Hematopoietic multipotent progenitor cell (in vitro differentiated cells): ENCODE measurements around the gene CHCHD10. TPM values are rescaled to one million over a fixed set of nuclear protein-coding genes. Genes with fewer than 3 reads are reported as not detected.

ENCODE experiments used
- total RNA-seq: library from RNA; depleted of rRNA; stranded (reverse); fragments of >200 nt; gene quantifications from one replicate; pipeline ENCODE4 v1.2.3, GENCODE V29; 2012

Gene CHCHD10
- total RNA-seq, 1 donor = 11.0 TPM

Other genes starting within 250 kb of the CHCHD10 start
- 203 TPM for gene IGLL1, start 187.7 kb downstream of the CHCHD10 start, total RNA-seq
- 0.54 TPM for gene DRICH1, start 135.7 kb downstream of the CHCHD10 start, total RNA-seq
- gene RGL4, start 77.0 kb downstream of the CHCHD10 start, total RNA-seq = 12.1 TPM
- 9.7 TPM for gene ZNF70, start 16.9 kb downstream of the CHCHD10 start, total RNA-seq
- 2.2 TPM for gene VPREB3, start 13.5 kb downstream of the CHCHD10 start, total RNA-seq
- 1.6 TPM for gene C22orf15, start 5.0 kb downstream of the CHCHD10 start, total RNA-seq
- gene MMP11, start 4.9 kb upstream of the CHCHD10 start, total RNA-seq = 3.2 TPM
- gene SMARCB1, start 19.0 kb upstream of the CHCHD10 start, total RNA-seq = 65.4 TPM
- gene DERL3, start 71.0 kb upstream of the CHCHD10 start, total RNA-seq = 6.7 TPM
- gene SLC2A11, start 89.9 kb upstream of the CHCHD10 start, total RNA-seq = 16.7 TPM
- 243 TPM for gene MIF, start 126.4 kb upstream of the CHCHD10 start, total RNA-seq
- 0.54 TPM for gene GSTT2B, start 193.2 kb upstream of the CHCHD10 start, total RNA-seq
- 4.0 TPM for gene DDTL, start 198.9 kb upstream of the CHCHD10 start, total RNA-seq
- gene DDT, start 206.5 kb upstream of the CHCHD10 start, total RNA-seq = 202 TPM
- not detected for gene GSTT2, start 212.2 kb upstream of the CHCHD10 start, total RNA-seq
- gene GSTT4, start 237.5 kb upstream of the CHCHD10 start, total RNA-seq = not detected
- gene CABIN1, start 243.3 kb upstream of the CHCHD10 start, total RNA-seq = 121 TPM